Spleen (tissue), 7 donors: ENCODE measurements around the gene ME3.
"Not testable (repeated sequence)": the region's sequence is repeated elsewhere in the genome, so short reads cannot be mapped to it uniquely, and the experiment has no call there.

Source experiments
- CTCF ChIP-seq, 11 experiments: fragments of 200-600 bp in 7 of 11; fragments of 450-650 bp in 4 of 11; sonication (generic) in 4 of 11; IDR thresholded peaks in 8 of 11; conservative IDR thresholded peaks in 3 of 11; 1 replicate in 7 of 11; 2 replicates in 4 of 11; pipeline versions ENCODE4 v1.4.0 to v1.8.0; 2016 to 2021; ENCODE audit warnings: antibody characterized with exemption in 11 of 11, inconsistent platforms in 4 of 11, mild to moderate bottlenecking in 1 of 11
- POLR2A ChIP-seq, 3 donors: fragments of 450-650 bp; IDR thresholded peaks; one replicate each; pipeline ENCODE4 v1.5.1; 2017; ENCODE audit warnings: antibody characterized with exemption in 3 of 3, mild to moderate bottlenecking in 1 of 3
- POLR2AphosphoS5 ChIP-seq, 3 donors: sonication (generic); formaldehyde crosslinking; IDR thresholded peaks; one replicate each; pipeline ENCODE4 v1.5.1; 2017; ENCODE audit warnings: antibody characterized with exemption in 3 of 3
- donor health status: DM: no; HTN: no; CAD: no; lungs with moderate emphysema.
- donor health status: DM: no; HTN: no; CAD: no.
- donor health status: DM: no; HTN: no; CAD: no.

- TF ChIP-seq CTCF (IDR thresholded peaks at IDR 0.05 in 8 of 11, conservative IDR thresholded peaks at IDR 0.05 in 3 of 11); POLR2AphosphoS5 (IDR thresholded peaks at IDR 0.05); POLR2A (IDR thresholded peaks at IDR 0.05): not testable (repeated sequence)
These were observed 27.2 kb downstream of the ME3 start for GRCh38 chr11:86645212-86645611.
